Duodenal mucosa (tissue), 2 donors: ENCODE data around the gene ADGRL2.

Source experiments
- H3K27ac ChIP-seq: one replicate; pipeline ENCODE4 v1.7.0; 2013; ENCODE audit warnings: low read depth, low read length
- H3K27me3 ChIP-seq, 2 donors: one replicate each; pipeline ENCODE4 v1.7.0; 2013; ENCODE audit warnings: low read length in 2 of 2, control low read depth in 1 of 2; ENCODE audit not compliant: insufficient read depth in 2 of 2, control insufficient read depth in 1 of 2
- H3K36me3 ChIP-seq, 2 donors: one replicate each; pipeline ENCODE4 v1.7.0; 2013; ENCODE audit warnings: low read length in 2 of 2, control low read depth in 1 of 2; ENCODE audit not compliant: insufficient read depth in 2 of 2, control insufficient read depth in 1 of 2
- H3K4me1 ChIP-seq, 2 donors: one replicate each; pipeline ENCODE4 v1.7.0; 2013; ENCODE audit warnings: low read length in 2 of 2, control low read depth in 1 of 2; ENCODE audit not compliant: insufficient read depth in 2 of 2, control insufficient read depth in 1 of 2
- H3K4me3 ChIP-seq, 2 donors: one replicate each; pipeline ENCODE4 v1.7.0; 2013; ENCODE audit warnings: low read length in 2 of 2, low read depth in 1 of 2
- H3K9ac ChIP-seq, 2 donors: one replicate each; pipeline ENCODE4 v1.7.0; 2013; ENCODE audit warnings: low read length in 2 of 2, low read depth in 1 of 2
- H3K9me3 ChIP-seq, 2 donors: one replicate each; pipeline ENCODE4 v1.7.0; 2013; ENCODE audit warnings: low read length in 2 of 2, control low read depth in 1 of 2; ENCODE audit not compliant: control insufficient read depth in 1 of 2

The ADGRL2 gene

DNA sequence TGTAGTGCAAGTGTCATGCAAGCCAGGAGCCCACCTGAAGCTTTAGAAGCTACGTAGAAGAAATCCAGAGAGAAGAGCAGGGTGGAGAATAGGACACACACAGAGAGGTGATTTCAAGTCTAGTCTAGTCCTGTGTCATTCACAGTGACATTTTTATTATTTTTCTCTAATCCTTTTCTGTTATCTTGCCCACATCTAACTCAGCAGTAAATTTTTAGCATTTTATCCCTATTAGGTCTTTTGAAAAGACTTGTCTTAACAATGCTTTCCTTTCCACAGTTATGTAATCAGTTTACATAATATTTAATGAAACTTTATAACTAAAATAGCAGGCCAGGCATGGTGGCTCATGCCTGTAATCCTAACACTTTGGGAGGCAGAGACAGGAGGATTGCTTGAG lies 198.6 kb downstream of the ADGRL2 start:
- no peak overlapping the region for H3K4me3 ChIP-seq
- H3K36me3 ChIP-seq, result no peaks in the 10 kb centered on the region
- no peaks in the 10 kb centered on the region for H3K9me3 ChIP-seq
- H3K27ac ChIP-seq, result no peak overlapping the region
- H3K9ac ChIP-seq, result no peak overlapping the region
- H3K4me1 ChIP-seq, result no peaks in the 10 kb centered on the region
- no peaks in the 10 kb centered on the region for H3K27me3 ChIP-seq

DNA sequence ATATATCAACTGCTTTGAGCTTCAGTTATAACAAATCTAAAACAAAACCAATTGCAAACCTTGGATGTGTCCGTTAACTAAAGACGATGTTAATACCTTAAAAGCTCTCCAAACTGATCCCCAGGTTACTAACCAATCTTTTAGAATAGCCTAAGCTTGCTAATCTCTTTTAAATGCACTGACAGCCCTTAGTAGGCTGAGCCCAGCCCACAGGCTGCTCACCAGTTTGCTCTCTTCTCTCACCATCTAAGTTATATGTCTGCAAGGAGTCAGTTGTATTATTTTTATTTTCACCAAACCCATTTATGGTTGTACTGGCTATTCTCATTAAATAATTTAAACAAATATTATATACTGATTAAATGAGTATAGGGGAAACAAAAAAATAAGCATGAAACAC lies 199.5 kb downstream of the ADGRL2 start:
- H3K27ac ChIP-seq, result no peak overlapping the region
- H3K4me1 ChIP-seq, result no peaks in the 10 kb centered on the region
- H3K36me3 ChIP-seq, result no peaks in the 10 kb centered on the region
- H3K4me3 ChIP-seq, result no peak overlapping the region
- no peak overlapping the region for H3K9ac ChIP-seq
- H3K27me3 ChIP-seq, result no peaks in the 10 kb centered on the region
- H3K9me3 ChIP-seq, result no peaks in the 10 kb centered on the region

DNA sequence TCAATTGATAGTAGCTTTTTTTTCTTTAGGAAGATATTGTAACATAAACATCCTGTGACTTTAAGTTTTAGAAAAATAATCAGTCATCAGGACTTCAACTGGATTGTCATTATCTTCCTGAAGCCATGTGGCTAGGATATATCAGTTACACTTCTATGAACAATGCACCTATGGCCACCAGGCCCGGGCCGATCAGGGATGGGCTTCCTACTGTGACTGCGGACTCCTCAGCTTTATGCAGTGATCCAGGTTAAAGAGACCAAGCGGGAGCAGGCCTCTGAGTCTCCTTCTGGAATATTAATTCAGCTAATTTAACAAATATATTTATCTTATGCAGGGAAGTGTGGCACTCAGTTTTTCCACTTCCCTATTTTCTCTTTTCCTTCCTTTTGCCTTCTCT lies 200.6 kb downstream of the ADGRL2 start:
- Histone ChIP-seq H3K27ac (no peak overlapping the region), H3K27me3 (no peaks in the 10 kb centered on the region), H3K4me1 (no peaks in the 10 kb centered on the region), H3K9ac (no peak overlapping the region), H3K36me3 (no peaks in the 10 kb centered on the region), H3K9me3 (no peaks in the 10 kb centered on the region), H3K4me3 (no peak overlapping the region)

DNA sequence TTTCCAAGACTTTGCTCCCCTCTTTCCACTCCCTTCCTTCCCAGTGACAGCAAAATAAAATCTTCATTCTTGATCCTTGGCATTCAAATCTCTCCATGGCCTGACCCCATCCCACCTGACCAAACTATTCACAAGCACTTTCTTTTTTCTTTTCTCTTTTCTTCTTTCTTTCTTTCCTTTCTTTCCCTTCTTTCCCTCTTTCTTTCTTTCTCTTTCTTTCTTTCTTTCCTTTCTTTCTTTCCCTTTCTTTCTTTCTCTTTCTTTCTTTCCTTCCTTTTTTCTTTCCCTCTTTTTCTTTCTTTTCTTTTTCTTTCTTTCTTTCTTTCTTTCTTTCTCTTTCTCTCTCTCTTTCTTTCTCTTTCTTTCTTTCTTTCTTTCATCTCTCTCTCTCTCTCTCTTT lies 207.1 kb downstream of the ADGRL2 start:
- H3K27me3 ChIP-seq, result no peaks in the 10 kb centered on the region
- no peak overlapping the region for H3K27ac ChIP-seq
- no peaks in the 10 kb centered on the region for H3K36me3 ChIP-seq
- H3K9me3 ChIP-seq, result no peaks in the 10 kb centered on the region
- H3K4me3 ChIP-seq, result no peak overlapping the region
- no peak overlapping the region for H3K9ac ChIP-seq
- H3K4me1 ChIP-seq, result no peaks in the 10 kb centered on the region

DNA sequence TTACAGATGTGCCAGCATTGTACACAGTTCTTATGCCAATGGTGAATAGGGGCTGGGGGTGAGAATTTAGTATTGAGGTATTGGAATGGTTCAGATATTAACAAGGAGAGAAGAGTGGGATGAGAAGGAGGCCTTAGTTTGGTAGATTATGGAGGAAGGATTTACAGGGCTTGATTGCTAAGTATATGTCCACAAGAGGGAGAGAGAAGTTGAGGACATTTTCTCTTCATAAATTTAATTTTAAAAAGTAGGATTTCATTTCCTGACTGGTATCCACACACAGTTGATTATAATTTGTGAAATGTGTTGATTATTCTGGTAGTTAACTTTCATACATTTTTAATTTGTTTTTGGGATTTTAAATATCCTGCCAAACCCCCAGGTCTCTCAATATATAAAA lies 213.0 kb downstream of the ADGRL2 start:
- no peaks in the 10 kb centered on the region for H3K27me3 ChIP-seq
- no peak overlapping the region for H3K27ac ChIP-seq
- H3K9me3 ChIP-seq, result no peaks in the 10 kb centered on the region

DNA sequence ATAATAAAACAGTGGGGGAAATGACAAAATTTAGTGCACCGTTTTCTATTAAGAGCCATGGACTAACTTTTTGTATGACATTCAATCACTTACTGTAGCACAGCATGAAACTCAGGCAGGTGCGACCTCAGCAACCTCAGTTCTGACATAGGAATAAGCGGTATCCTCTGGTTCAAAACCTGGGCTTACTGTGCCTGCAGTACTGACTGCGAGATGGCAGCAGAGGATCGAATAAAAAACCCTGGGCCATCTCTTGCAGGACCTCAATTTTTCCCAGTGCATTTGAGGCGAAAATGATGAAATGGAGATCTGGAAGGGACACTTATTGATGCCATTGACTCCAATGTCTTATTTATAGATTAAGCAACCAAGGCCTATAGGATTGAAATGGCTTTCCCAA lies 214.7 kb downstream of the ADGRL2 start:
- H3K4me3 ChIP-seq, result no peak overlapping the region
- H3K9ac ChIP-seq, result no peak overlapping the region
- H3K27me3 ChIP-seq, result no peaks in the 10 kb centered on the region
- no peaks in the 10 kb centered on the region for H3K36me3 ChIP-seq
- no peaks in the 10 kb centered on the region for H3K4me1 ChIP-seq
- H3K27ac ChIP-seq, result no peak overlapping the region
- H3K9me3 ChIP-seq, result no peaks in the 10 kb centered on the region

More for the DNA sequence above, 213.0 kb downstream of the ADGRL2 start:
- Histone ChIP-seq H3K36me3 (no peaks in the 10 kb centered on the region), H3K4me3 (no peak overlapping the region), H3K9ac (no peak overlapping the region), H3K4me1 (no peaks in the 10 kb centered on the region)

DNA sequence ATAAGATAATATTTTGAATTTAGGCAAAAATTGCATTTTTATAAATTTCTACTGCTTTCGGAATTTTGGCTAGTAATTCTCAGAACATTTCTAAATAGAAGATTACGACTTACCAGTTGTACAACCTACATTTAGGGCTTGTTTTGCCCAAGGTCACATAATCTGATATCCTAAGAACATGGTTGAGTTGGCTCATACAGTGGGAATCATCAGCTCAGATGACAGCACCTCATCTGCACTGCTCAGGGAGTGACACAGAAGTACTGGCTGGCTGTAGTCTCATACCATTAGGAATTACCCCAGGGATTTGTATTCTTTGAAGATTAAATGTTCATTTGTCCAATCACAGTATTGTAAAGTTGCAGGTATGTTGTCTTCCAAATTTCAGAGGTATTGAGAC lies 217.6 kb downstream of the ADGRL2 start:
- H3K4me1 ChIP-seq, result no peaks in the 10 kb centered on the region
- no peak overlapping the region for H3K27ac ChIP-seq
- no peaks in the 10 kb centered on the region for H3K27me3 ChIP-seq
- H3K9me3 ChIP-seq, result no peaks in the 10 kb centered on the region
- H3K9ac ChIP-seq, result no peak overlapping the region
- H3K36me3 ChIP-seq, result no peaks in the 10 kb centered on the region
- no peak overlapping the region for H3K4me3 ChIP-seq

DNA sequence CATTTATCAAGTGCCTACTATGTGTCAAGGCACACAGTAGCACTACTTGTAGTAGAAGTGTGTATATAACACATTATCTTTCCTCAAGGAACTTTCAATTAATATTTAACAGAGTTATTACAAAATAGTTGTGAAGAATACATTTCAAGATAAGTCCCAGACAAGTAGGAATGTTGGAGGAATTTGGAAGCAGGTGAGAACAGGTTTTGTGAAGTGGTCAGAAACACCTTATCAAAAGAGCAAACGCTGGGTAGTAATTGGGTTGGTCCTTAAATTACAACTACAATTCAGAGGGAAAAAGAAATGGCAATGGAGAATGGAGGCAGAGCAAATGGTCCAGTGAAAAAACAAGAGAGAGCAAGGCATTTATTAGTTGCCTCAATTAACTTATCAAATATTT lies 218.8 kb downstream of the ADGRL2 start:
- Histone ChIP-seq H3K27me3 (no peaks in the 10 kb centered on the region), H3K4me1 (no peaks in the 10 kb centered on the region), H3K27ac (no peak overlapping the region), H3K9me3 (no peaks in the 10 kb centered on the region), H3K4me3 (no peak overlapping the region), H3K36me3 (no peaks in the 10 kb centered on the region), H3K9ac (no peak overlapping the region)

DNA sequence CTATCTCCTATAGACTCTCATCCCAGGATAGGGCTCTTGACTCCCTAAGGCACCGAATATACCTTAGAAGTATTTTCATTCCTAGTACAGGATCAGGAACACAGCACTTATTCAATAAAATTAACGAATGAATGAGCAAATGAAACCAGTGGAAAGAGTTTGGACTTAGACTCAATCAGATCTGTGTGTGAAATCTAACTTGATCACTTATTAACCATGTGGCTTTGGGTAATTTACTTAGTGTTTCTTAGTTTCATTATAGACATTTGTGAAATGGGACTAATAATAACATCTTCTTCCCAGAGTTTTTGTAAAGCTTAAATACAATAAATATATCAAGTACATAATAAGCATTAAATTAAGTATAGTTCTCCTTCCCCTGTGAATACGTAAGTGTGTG lies 230.1 kb downstream of the ADGRL2 start:
- no peaks in the 10 kb centered on the region for H3K9me3 ChIP-seq

DNA sequence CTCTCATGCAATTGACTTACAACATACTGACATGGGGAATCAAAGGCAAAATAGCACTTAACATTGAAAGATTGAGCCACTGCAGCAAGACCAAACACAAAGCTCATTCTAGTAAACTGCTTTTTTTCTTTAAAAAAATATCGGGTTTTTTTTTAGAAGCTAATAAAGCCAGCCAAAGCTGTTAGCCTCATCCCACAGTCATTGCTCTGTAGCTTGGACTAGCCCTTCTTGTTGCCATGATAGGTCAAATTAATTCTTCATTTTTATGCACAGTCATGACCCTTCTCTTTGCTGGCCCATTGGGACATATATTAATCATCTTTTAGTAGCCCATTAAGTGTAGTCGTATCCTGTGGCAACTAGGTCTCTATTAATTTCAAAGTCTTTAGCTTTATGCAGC lies 231.3 kb downstream of the ADGRL2 start:
- Histone ChIP-seq H3K4me3 (no peak overlapping the region), H3K27ac (no peak overlapping the region), H3K9me3 (no peaks in the 10 kb centered on the region), H3K27me3 (no peaks in the 10 kb centered on the region), H3K9ac (no peak overlapping the region), H3K4me1 (no peaks in the 10 kb centered on the region), H3K36me3 (no peaks in the 10 kb centered on the region)

More for the DNA sequence above, 230.1 kb downstream of the ADGRL2 start:
- Histone ChIP-seq H3K9ac (no peak overlapping the region), H3K27me3 (no peaks in the 10 kb centered on the region), H3K27ac (no peak overlapping the region), H3K4me3 (no peak overlapping the region), H3K4me1 (no peaks in the 10 kb centered on the region), H3K36me3 (no peaks in the 10 kb centered on the region)

DNA sequence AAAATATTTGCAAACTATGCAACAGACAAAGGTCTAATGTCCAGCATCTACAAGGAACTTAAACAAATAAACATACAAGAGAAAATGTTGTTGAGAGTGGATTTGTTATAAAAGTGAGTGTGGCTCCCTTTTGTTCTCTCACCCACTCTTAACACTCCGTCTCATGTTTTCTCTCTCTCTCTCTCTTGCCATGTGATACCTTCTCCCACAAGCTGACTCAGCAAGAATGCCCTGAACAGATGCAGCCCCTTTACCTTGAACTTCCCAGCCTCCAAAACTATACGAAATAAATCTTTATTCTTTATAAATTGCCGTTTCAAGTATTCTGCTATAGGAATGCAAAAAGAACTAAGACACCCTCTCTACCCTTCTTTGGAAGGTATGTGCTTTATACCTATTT lies 234.1 kb downstream of the ADGRL2 start:
- no peaks in the 10 kb centered on the region for H3K4me1 ChIP-seq
- no peak overlapping the region for H3K9ac ChIP-seq
- no peak overlapping the region for H3K4me3 ChIP-seq
- no peak overlapping the region for H3K27ac ChIP-seq
- no peaks in the 10 kb centered on the region for H3K27me3 ChIP-seq
- no peaks in the 10 kb centered on the region for H3K9me3 ChIP-seq
- H3K36me3 ChIP-seq, result no peaks in the 10 kb centered on the region
